Mononuclear cell (primary cell): Measurements from ENCODE around the gene CFI. TPM values are rescaled to one million over a fixed set of nuclear protein-coding genes. Genes with fewer than 3 reads are reported as not detected.

Experiments used
- H3K27me3 ChIP-seq: 2 replicates; pipeline ENCODE4 v1.6.0; 2011; ENCODE audit warnings: low read length, control low read depth; ENCODE audit not compliant: insufficient read depth
- H3K4me1 ChIP-seq: 2 replicates; pipeline ENCODE4 v1.5.1; 2011; ENCODE audit warnings: mild to moderate bottlenecking, low read length, control low read depth; ENCODE audit not compliant: insufficient read depth
- H3K4me3 ChIP-seq: 2 replicates; pipeline ENCODE4 v1.5.1; 2011; ENCODE audit warnings: mild to moderate bottlenecking, low read length, moderate library complexity
- H3K9me3 ChIP-seq: 2 replicates; pipeline ENCODE4 v1.5.1; 2011; ENCODE audit warnings: low read depth, mild to moderate bottlenecking, control low read depth, low read length
- total RNA-seq: library from RNA; depleted of rRNA; stranded (reverse); fragments of >200 nt; gene quantifications from one replicate; pipeline ENCODE4 v1.2.3, GENCODE V29; 2012

Gene CFI
- total RNA-seq, 1 donor, result under 0.01 TPM

DNA sequence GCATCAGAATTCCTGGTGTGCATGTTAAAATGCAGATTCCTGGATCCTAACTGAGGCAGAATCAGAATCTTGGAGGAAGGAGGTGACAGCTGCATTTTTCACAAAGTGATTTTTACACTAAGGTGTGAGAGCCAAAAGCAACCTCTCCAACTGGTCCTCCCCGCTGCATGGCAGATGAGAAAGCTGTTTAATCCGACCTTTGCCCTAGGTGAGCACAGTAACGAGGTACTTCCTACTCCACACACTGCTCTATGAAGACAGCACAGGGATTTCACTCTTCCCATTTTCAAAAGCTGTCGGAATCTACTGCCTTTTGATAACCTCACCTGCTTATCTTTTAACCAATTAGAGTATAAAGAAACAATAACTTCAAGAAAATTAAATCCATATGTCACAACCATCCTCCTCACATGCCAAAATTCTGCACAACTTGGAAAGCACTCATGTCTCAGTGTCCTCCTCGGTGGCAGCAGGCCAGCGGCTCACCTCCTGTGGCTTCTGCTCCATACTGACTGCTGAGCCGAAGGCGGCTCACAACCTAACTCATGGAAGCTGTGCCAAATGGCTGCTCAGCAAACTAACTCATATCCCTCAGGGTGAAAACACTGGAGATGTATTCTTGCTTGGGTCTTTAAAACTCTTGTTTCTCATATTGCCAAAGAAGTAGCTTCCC is 102.1 kb downstream of the CFI start:
- no peaks in the 10 kb centered on the region for H3K27me3 ChIP-seq
- peaks cover 23% of the 10 kb centered on the region for H3K4me1 ChIP-seq
- H3K4me3 ChIP-seq, result no peak overlapping the region
- no peaks in the 10 kb centered on the region for H3K9me3 ChIP-seq

DNA sequence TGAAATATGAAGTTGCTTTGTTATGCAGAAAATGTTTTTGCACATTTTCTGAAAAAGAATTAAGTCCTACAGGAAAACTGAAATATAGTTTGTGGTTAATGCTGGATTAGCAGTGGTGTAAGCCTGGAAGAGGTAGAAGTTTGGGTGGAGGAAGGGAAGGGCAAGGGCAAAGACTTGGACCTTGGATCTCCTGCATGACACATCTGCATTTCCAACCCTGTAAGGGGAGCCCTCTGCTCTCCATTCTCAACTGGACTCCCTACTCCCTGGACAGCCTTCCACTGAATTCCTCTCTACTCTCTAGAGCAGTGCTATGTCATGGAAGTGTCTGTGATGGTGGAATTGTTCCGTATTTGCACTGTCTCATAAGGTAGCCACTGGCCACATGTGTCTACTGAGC is 103.1 kb downstream of the CFI start:
- Histone ChIP-seq H3K4me1 (peaks cover 15% of the 10 kb centered on the region), H3K27me3 (no peaks in the 10 kb centered on the region), H3K9me3 (no peaks in the 10 kb centered on the region), H3K4me3 (no peak overlapping the region)

DNA sequence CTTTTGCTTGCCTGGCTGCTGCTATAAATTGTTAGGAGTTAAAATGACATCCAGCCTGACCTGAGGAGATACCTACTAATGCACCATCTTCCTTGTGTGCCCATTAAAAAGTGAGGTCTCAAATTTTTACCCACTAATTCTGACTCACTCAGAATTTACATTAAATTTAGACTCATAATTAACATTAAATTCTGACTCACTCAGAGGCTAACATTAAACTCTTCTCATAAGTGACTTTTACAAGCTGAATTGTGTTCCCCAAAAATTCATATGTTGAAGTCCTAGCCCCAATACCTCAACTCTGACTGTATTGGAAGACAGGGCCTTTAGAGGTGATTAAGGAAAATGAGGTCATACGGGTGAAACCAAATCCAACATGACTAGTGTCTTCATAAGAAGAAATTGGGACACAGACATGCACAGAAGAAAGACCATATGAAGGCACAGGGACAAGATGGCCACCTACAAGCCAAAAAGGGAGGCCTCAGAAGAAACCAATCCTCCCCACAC is 110.3 kb downstream of the CFI start:
- no peaks in the 10 kb centered on the region for H3K27me3 ChIP-seq
- H3K4me3 ChIP-seq, result no peak overlapping the region
- H3K4me1 ChIP-seq, result peaks cover 10% of the 10 kb centered on the region
- H3K9me3 ChIP-seq, result no peaks in the 10 kb centered on the region

Other genes starting within 250 kb of the CFI start
- 95.8 TPM for gene MCUB, start 241.8 kb downstream of the CFI start, total RNA-seq
- 9.3 TPM for gene CASP6, start 98.6 kb downstream of the CFI start, total RNA-seq
- 24.6 TPM for gene PLA2G12A, start 71.9 kb downstream of the CFI start, total RNA-seq
- gene GAR1, start 13.8 kb upstream of the CFI start, total RNA-seq, result 2.0 TPM
- not detected for gene RRH, start 26.0 kb upstream of the CFI start, total RNA-seq
- gene LRIT3, start 46.1 kb upstream of the CFI start, total RNA-seq, result under 0.01 TPM
- 7.5 TPM for gene EGF, start 110.9 kb upstream of the CFI start, total RNA-seq